IMR-90 (cell line): ENCODE data around the gene CDKN2A. TPM values are rescaled to one million over a fixed set of nuclear protein-coding genes. Genes with fewer than 3 reads are reported as not detected.

ENCODE experiments used
- ATAC-seq: fragments of 200-7000 bp; cut with Tn5 transposase; 2 replicates; pipeline ENCODE4 v1.9.1; 2020; ENCODE audit warnings: low read depth, mild to moderate bottlenecking, moderate library complexity
- BruUV-seq: library from RNA; stranded (reverse); fragments of 400-500 nt; replicated peaks from 2 replicates; lab custom pipeline; 2021; lab: Mats Ljungman, UMichigan
- CTCF ChIA-PET: fragments of 300-600 bp; formaldehyde crosslinking; extraction: SDS; loops from one replicate; lab custom pipeline; 2021; ENCODE audit warnings: antibody characterized with exemption; lab: Yijun Ruan, JAX
- POLR2A ChIA-PET: fragments of 300-600 bp; sonication (Branson Sonifier 250); formaldehyde crosslinking; loops from one replicate; lab custom pipeline; 2022; ENCODE audit warnings: antibody characterized with exemption; ENCODE audit not compliant: unreplicated experiment; lab: Charles Lee
- DNase-seq: peaks from one replicate; pipeline ENCODE4 v3.0.0; 2013
- H2AFZ ChIP-seq: replicated peaks from 2 replicates; pipeline ENCODE3; 2013; ENCODE audit warnings: low read length, mild to moderate bottlenecking; ENCODE audit not compliant: poor library complexity
- H2AK5ac ChIP-seq: 2 replicates; pipeline ENCODE4 v1.6.1; 2013; ENCODE audit warnings: low read depth, low read length, inconsistent platforms
- H2AK9ac ChIP-seq: replicated peaks from 2 replicates; pipeline ENCODE3; 2013; ENCODE audit warnings: mild to moderate bottlenecking, low read depth, low read length, moderate library complexity; ENCODE audit not compliant: poor library complexity
- H2BK120ac ChIP-seq: 2 replicates; pipeline ENCODE4 v1.6.1; 2013; ENCODE audit warnings: low read depth, low read length, inconsistent platforms
- H2BK15ac ChIP-seq: 3 replicates; pipeline ENCODE4 v1.6.1; 2013; ENCODE audit warnings: low read depth, low read length, inconsistent platforms
- H2BK20ac ChIP-seq: 2 replicates; pipeline ENCODE4 v1.6.1; 2013; ENCODE audit warnings: low read depth, mild to moderate bottlenecking, inconsistent platforms, low read length, moderate library complexity
- H2BK5ac ChIP-seq: 2 replicates; pipeline ENCODE4 v1.6.1; 2013; ENCODE audit warnings: mild to moderate bottlenecking, low read depth, low read length, inconsistent platforms; ENCODE audit not compliant: poor library complexity, severe bottlenecking
- H3K14ac ChIP-seq: replicated peaks from 2 replicates; pipeline ENCODE4 v1.6.1; 2013; ENCODE audit warnings: low read depth, low read length, inconsistent platforms
- H3K18ac ChIP-seq: 2 replicates; pipeline ENCODE4 v1.6.1; 2013; ENCODE audit warnings: low read depth, low read length, control low read depth
- H3K23ac ChIP-seq: 2 replicates; pipeline ENCODE4 v1.6.1; 2013; ENCODE audit warnings: low read depth, low read length, inconsistent platforms
- H3K27ac ChIP-seq: 2 replicates; pipeline ENCODE4 v1.5.1; 2013; ENCODE audit warnings: mild to moderate bottlenecking, control low read depth, low read length; ENCODE audit not compliant: insufficient read depth
- H3K27me3 ChIP-seq: 2 replicates; pipeline ENCODE4 v1.6.1; 2013; ENCODE audit warnings: low read length; ENCODE audit not compliant: control insufficient read depth, insufficient read depth
- H3K36me3 ChIP-seq: 2 replicates; pipeline ENCODE4 v1.6.1; 2013; ENCODE audit warnings: low read length, mixed read lengths; ENCODE audit not compliant: control insufficient read depth, insufficient read depth
- H3K4ac ChIP-seq: 2 replicates; pipeline ENCODE4 v1.6.1; 2013; ENCODE audit warnings: low read depth, low read length, inconsistent platforms
- H3K4me1 ChIP-seq: 2 replicates; pipeline ENCODE4 v1.6.1; 2013; ENCODE audit warnings: low read length, mixed read lengths; ENCODE audit not compliant: control insufficient read depth, insufficient read depth
- H3K4me2 ChIP-seq: 2 replicates; pipeline ENCODE4 v1.6.1; 2013; ENCODE audit warnings: low read depth, mild to moderate bottlenecking, control low read depth, low read length, moderate library complexity
- H3K4me3 ChIP-seq: 2 replicates; pipeline ENCODE4 v1.5.1; 2013; ENCODE audit warnings: low read depth, mild to moderate bottlenecking, control low read depth, low read length, moderate library complexity; ENCODE audit not compliant: insufficient read depth
- H3K56ac ChIP-seq: 2 replicates; pipeline ENCODE4 v1.6.1; 2013; ENCODE audit warnings: low read length, inconsistent platforms; ENCODE audit not compliant: insufficient read depth; ENCODE audit errors: extremely low read depth
- H3K79me1 ChIP-seq, 2 experiments: 2 replicates each; pipeline ENCODE4 v1.6.1; 2013; ENCODE audit warnings: low read length in 2 of 2, inconsistent platforms in 1 of 2, low read depth in 1 of 2
- H3K9ac ChIP-seq: 2 replicates; pipeline ENCODE4 v1.6.1; 2013; ENCODE audit warnings: low read depth, low read length, control low read depth
- H3K9me1 ChIP-seq: 2 replicates; pipeline ENCODE4 v1.6.1; 2013; ENCODE audit warnings: low read length, inconsistent platforms; ENCODE audit not compliant: insufficient read depth
- H3K9me3 ChIP-seq: 2 replicates; pipeline ENCODE4 v1.6.1; 2013; ENCODE audit warnings: low read length; ENCODE audit not compliant: control insufficient read depth, insufficient read depth
- H4K20me1 ChIP-seq: 2 replicates; pipeline ENCODE4 v1.6.1; 2013; ENCODE audit warnings: low read length, inconsistent platforms; ENCODE audit not compliant: insufficient read depth
- H4K5ac ChIP-seq: 2 replicates; pipeline ENCODE4 v1.6.1; 2013; ENCODE audit warnings: mild to moderate bottlenecking, low read depth, low read length, control low read depth
- H4K8ac ChIP-seq, 2 experiments: 2 replicates each; pipeline ENCODE4 v1.6.1; 2013; ENCODE audit warnings: low read depth in 2 of 2, low read length in 2 of 2, control low read depth in 1 of 2, inconsistent platforms in 1 of 2
- H4K91ac ChIP-seq: 2 replicates; pipeline ENCODE4 v1.6.1; 2013; ENCODE audit warnings: low read depth, low read length, inconsistent platforms; ENCODE audit not compliant: insufficient read depth
- CEBPB ChIP-seq: IDR thresholded peaks from 2 replicates; pipeline ENCODE4 v1.6.1; 2012; ENCODE audit warnings: low read depth, low read length, improper control_type of control experiment
- MAZ ChIP-seq: IDR thresholded peaks from 2 replicates; pipeline ENCODE4 v1.6.1; 2012; ENCODE audit warnings: low read depth, mild to moderate bottlenecking, low read length, improper control_type of control experiment, moderate library complexity, borderline replicate concordance
- MXI1 ChIP-seq: IDR thresholded peaks from 2 replicates; pipeline ENCODE4 v1.6.1; 2012; ENCODE audit warnings: low read depth, mild to moderate bottlenecking, low read length, moderate library complexity, borderline replicate concordance
- WGBS, 2 experiments: methylation state at CpG; one replicate each; pipeline versions ENCODE4 v1.1.5 to v1.1.7; 2013; ENCODE audit warnings: missing lambda C conversion rate in 2 of 2; ENCODE audit not compliant: insufficient read length in 1 of 2; ENCODE audit errors: extremely low coverage in 2 of 2; 5-methylcytosine and 5-hydroxymethylcytosine counted together
- dilution Hi-C: fragments of 300-500 bp; cut with HindIII; formaldehyde crosslinking; loops from one replicate; pipeline ENCODE4 v1.14.3; 2018; ENCODE audit warnings: low sequenced_read_pairs; ENCODE audit not compliant: unreplicated experiment
- in situ Hi-C: fragments of 300-500 bp; cut with MboI; formaldehyde crosslinking; loops from 3 replicates; pipeline ENCODE4 v1.14.3; 2019; ENCODE audit warnings: low sequenced_read_pairs, inconsistent platforms, mixed read lengths
- intact Hi-C: fragments of 100-400 bp; cut with micrococcal nuclease; formaldehyde crosslinking; loops from 2 replicates; pipeline ENCODE4 v1.10.0; 2022
- polyA plus RNA-seq, 3 experiments: library from polyadenylated mRNA; depleted of rRNA; stranded (reverse); fragments of >200 nt; gene quantifications; 2 replicates each; pipeline ENCODE4 v1.2.3, GENCODE V29; 2012; ENCODE audit warnings: low replicate concordance in 1 of 3
- total RNA-seq: library from RNA; depleted of rRNA; stranded (reverse); fragments of >200 nt; gene quantifications from 2 replicates; pipeline ENCODE4 v1.2.3, GENCODE V29; 2012
- TF ChIP-seq, protein P1 (sequence below): fragments of 150-350 bp; IDR thresholded peaks from 2 replicates; pipeline ENCODE4 v1.6.1; 2016; ENCODE audit warnings: low read depth, mild to moderate bottlenecking, low read length, moderate library complexity, borderline replicate concordance

CDKN2A gene
- total and polyA plus RNA-seq, 2 of the 4 experiments (the other 2 are of a cell fraction), result 11.3 to 75.3 TPM

- dilution Hi-C loops (no loop called here), intact Hi-C loops (loop anchor here (5.0 kb wide), 1 partner anchor 136 kb away; no protein-coding TSS in a partner anchor), in situ Hi-C loops (loop anchor here (10.0 kb wide), 1 partner anchor 154 kb away; no protein-coding TSS in a partner anchor)
- Histone ChIP-seq H3K27ac (no peak overlapping the region), H3K14ac (no peak overlapping the region), H2BK15ac (no peak overlapping the region), H3K18ac (no peak overlapping the region), H4K20me1 (no peaks in the 10 kb centered on the region), H3K9me3 (peaks cover 12% of the 10 kb centered on the region; the same call in 1 of the 2 replicates), H4K8ac (no peak overlapping the region), H3K27me3 (peaks cover 49% of the 10 kb centered on the region), H2BK20ac (no peak overlapping the region), H3K4ac (no peak overlapping the region), H2BK120ac (no peak overlapping the region), H2BK5ac (no peak overlapping the region), H2AK5ac (no peak overlapping the region), H2AK9ac (no peak overlapping the region), H3K56ac (no peak overlapping the region), H3K4me1 (peaks cover 4% of the 10 kb centered on the region), H3K4me2 (peak overlapping the region; percentile 96), H3K36me3 (peaks cover 11% of the 10 kb centered on the region; the same call in 1 of the 2 replicates), H4K91ac (no peak overlapping the region), H3K9ac (no peak overlapping the region), H2AFZ (peak overlapping the region; percentile 60), H4K5ac (no peak overlapping the region), H3K9me1 (no peaks in the 10 kb centered on the region), H3K23ac (peak overlapping the region; percentile 26; the same call in 1 of the 2 replicates), H3K79me1 (no peaks in the 10 kb centered on the region), H3K4me3 (peak overlapping the region; percentile 38)
- ChIA-PET CTCF (interaction anchor here (1.2 kb wide), 1 partner anchor 155 kb away, joined by 4 read pairs; no protein-coding TSS in a partner anchor), POLR2A (no interaction called here)
- 11% methylated on average over 16 of the region's 41 CpGs; no CpG with 5 or more reads in 1 of the 2 experiments for WGBS, 2 experiments
- no peak for DNase-seq
- no TSS peak for BruUV-seq
- peak; percentile 43 for ATAC-seq
- TF ChIP-seq MXI1 (no peak), CEBPB (no peak), MAZ (no peak)
- TF ChIP-seq, protein P1, sequence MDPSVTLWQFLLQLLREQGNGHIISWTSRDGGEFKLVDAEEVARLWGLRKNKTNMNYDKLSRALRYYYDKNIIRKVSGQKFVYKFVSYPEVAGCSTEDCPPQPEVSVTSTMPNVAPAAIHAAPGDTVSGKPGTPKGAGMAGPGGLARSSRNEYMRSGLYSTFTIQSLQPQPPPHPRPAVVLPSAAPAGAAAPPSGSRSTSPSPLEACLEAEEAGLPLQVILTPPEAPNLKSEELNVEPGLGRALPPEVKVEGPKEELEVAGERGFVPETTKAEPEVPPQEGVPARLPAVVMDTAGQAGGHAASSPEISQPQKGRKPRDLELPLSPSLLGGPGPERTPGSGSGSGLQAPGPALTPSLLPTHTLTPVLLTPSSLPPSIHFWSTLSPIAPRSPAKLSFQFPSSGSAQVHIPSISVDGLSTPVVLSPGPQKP, result no peak
Observed at GRCh38 chr9:21968331-21969010, 25.7 kb downstream of the CDKN2A start.
